OCI-LY1 (cell line): ENCODE measurements around the gene SCN8A.

ENCODE experiments used
- EZH2 ChIP-seq: fragments of 200-600 bp; sonication (generic), shearing (Covaris generic); IDR thresholded peaks from 2 replicates; pipeline ENCODE4 v1.8.0; 2017; ENCODE audit warnings: borderline replicate concordance, mixed run types, mild to moderate bottlenecking, antibody characterized with exemption, low read length, moderate library complexity, mixed read lengths
- TF ChIP-seq, protein P1 (sequence below): fragments of 200-600 bp; sonication (generic), shearing (Covaris generic); IDR thresholded peaks from 2 replicates; pipeline ENCODE4 v1.5.1; 2017; ENCODE audit warnings: mild to moderate bottlenecking, antibody characterized with exemption, low read length, moderate library complexity, mixed read lengths

DNA sequence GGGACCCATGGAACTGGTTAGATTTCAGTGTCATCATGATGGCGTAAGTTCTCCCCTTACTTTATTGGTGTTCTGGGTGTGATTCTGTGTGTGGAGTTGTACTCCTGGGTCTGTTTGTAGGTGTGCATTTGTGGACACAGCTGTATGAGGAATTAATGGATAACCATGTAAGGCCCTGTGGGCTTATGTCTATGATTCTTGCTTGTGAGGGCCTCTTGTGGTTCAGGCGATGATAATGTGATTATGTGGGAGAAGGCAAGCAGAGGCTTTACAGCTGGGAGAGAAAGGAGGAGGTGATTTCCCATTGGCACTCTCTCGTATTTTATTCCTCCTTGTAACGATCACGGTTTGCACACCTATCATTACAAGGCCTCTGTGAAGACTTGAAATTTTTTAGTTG lies 96.1 kb downstream of the SCN8A start:
- TF ChIP-seq, protein P1, sequence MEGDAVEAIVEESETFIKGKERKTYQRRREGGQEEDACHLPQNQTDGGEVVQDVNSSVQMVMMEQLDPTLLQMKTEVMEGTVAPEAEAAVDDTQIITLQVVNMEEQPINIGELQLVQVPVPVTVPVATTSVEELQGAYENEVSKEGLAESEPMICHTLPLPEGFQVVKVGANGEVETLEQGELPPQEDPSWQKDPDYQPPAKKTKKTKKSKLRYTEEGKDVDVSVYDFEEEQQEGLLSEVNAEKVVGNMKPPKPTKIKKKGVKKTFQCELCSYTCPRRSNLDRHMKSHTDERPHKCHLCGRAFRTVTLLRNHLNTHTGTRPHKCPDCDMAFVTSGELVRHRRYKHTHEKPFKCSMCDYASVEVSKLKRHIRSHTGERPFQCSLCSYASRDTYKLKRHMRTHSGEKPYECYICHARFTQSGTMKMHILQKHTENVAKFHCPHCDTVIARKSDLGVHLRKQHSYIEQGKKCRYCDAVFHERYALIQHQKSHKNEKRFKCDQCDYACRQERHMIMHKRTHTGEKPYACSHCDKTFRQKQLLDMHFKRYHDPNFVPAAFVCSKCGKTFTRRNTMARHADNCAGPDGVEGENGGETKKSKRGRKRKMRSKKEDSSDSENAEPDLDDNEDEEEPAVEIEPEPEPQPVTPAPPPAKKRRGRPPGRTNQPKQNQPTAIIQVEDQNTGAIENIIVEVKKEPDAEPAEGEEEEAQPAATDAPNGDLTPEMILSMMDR = no peak
- no peak for TF ChIP-seq EZH2
